IgD-negative memory B cell (primary cell): ENCODE measurements around the gene SNORC. TPM values are rescaled to one million over a fixed set of nuclear protein-coding genes. Genes with fewer than 3 reads are reported as not detected.

Source experiments
- H3K27ac Mint-ChIP-seq, 3 donors: one replicate each; pipeline ENCODE4 v1.8.0; 2020 to 2022; ENCODE audit warnings: mild to moderate bottlenecking in 3 of 3, mixed read lengths in 3 of 3, moderate library complexity in 1 of 3
- H3K27me3 Mint-ChIP-seq: one replicate; pipeline ENCODE4 v1.8.0; 2021; ENCODE audit warnings: mixed read lengths
- H3K36me3 Mint-ChIP-seq: one replicate; pipeline ENCODE4 v1.8.0; 2020; ENCODE audit warnings: mild to moderate bottlenecking, mixed read lengths
- H3K4me1 Mint-ChIP-seq, 3 donors: one replicate each; pipeline ENCODE4 v1.8.0; 2020 to 2022; ENCODE audit warnings: mixed read lengths in 3 of 3, mild to moderate bottlenecking in 1 of 3
- H3K4me3 Mint-ChIP-seq, 4 donors: one replicate each; pipeline ENCODE4 v1.8.0; 2020 to 2022; ENCODE audit warnings: mild to moderate bottlenecking in 4 of 4, mixed read lengths in 4 of 4, moderate library complexity in 3 of 4
- H3K9me3 Mint-ChIP-seq, 3 donors: one replicate each; pipeline ENCODE4 v1.8.0; 2020 to 2021; ENCODE audit warnings: mixed read lengths in 3 of 3, mild to moderate bottlenecking in 1 of 3
- polyA plus RNA-seq: library from polyadenylated mRNA; unstranded; fragments of 300-500 nt; fragmentation: Illumina TruSeq; gene quantifications from one replicate; pipeline ENCODE4 v1.2.3, GENCODE V29; 2021

The SNORC gene
- polyA plus RNA-seq, 1 donor from 2014 or later: not detected

DNA sequence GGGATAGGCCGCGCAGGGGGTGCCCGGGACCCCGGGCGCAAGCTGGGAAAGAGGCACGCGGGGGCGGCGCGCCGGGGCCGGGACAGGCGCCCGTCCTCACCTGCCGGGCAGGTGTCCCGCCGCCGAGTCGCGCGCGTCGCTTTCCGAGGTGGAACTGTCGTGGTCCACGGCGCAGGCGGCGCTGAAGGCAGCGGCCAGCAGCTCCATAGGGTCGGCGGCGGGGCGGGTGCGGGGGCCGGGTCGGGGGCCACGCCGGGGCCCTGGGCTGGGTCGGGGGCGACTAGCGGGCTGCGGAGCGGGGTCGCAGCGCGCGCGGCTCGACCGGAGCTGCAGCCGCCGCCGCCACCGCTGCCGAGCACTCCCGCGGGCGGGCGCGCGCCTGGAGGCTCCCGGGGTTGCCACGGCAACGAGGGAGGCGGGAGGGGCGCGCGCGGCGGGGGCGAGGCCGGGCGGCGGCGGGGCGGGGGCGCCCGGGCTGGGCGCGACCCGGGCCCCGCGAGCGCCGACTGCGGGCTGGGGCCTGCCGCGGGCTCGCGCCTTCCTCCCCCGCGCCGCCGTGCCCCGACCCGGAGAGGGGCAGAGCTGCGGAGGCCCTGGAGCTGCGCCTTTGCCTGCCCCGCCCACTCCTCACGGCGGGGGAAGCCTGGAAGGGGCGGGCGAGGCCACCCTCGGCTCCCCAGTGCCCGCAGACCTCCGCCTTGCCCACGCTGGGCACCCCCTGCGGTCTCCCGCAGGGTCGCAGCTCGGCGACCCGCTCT, 57.9 kb downstream of the SNORC start:
- no peak overlapping the region for H3K4me3 Mint-ChIP-seq
- H3K27me3 Mint-ChIP-seq: peaks cover 43% of the 10 kb centered on the region
- no peak overlapping the region for H3K27ac Mint-ChIP-seq
- H3K36me3 Mint-ChIP-seq: no peaks in the 10 kb centered on the region
- H3K4me1 Mint-ChIP-seq: peaks cover 0 to 9% (median 3%) of the 10 kb centered on the region in 3 donors
- H3K9me3 Mint-ChIP-seq: peaks cover 0 to 5% (median 1%) of the 10 kb centered on the region in 3 donors

Other genes starting within 250 kb of the SNORC start
- gene EFHD1, start 236.7 kb upstream of the SNORC start, polyA plus RNA-seq: 0.73 TPM
- 24.3 TPM for gene GIGYF2, start 172.9 kb upstream of the SNORC start, polyA plus RNA-seq
- 0.09 TPM for gene KCNJ13, start 93.7 kb upstream of the SNORC start, polyA plus RNA-seq
- not detected for gene NGEF, start 143.0 kb downstream of the SNORC start, polyA plus RNA-seq
- not detected for gene NEU2, start 162.4 kb downstream of the SNORC start, polyA plus RNA-seq
- 220 TPM for gene INPP5D, start 190.1 kb downstream of the SNORC start, polyA plus RNA-seq